ENCODE data around the gene TNIK. TPM values are rescaled to one million over a fixed set of nuclear protein-coding genes. Genes with fewer than 3 reads are reported as not detected.

TNIK gene
- total and polyA plus RNA-seq, 4 donors: 3.7 to 9.8 (median 5.2) TPM

GRCh38 chr3:171165983-171166382 lies 294.2 kb downstream of the TNIK start:
- DNase-seq (ENCODE audit: low spot score): no peak
- H3K9me3 ChIP-seq (ENCODE audit: control insufficient read depth in 4 of 4, low read length in 3 of 4): peaks cover 0 to 6% (median 3%) of the 10 kb centered on the region in 4 donors
- no peak overlapping the region for H3K27ac ChIP-seq (ENCODE audit: low read depth in 1 of 2, low read length in 2 of 2)
- TF ChIP-seq FOXA1 (IDR thresholded peaks at IDR 0.05) (no peak), SP1 (IDR thresholded peaks at IDR 0.05) (no peak), EGR1 (IDR thresholded peaks at IDR 0.05; ENCODE audit: low read depth in 2 of 2) (no peak)
- no peaks in the 10 kb centered on the region for H3K27me3 ChIP-seq (ENCODE audit: control insufficient read depth in 4 of 4, insufficient read depth in 4 of 4, low read length in 3 of 4)
- H3K4me1 ChIP-seq (ENCODE audit: control insufficient read depth in 4 of 4, insufficient read depth in 4 of 4, low read length in 3 of 4): peaks cover 0 to 19% (median 7%) of the 10 kb centered on the region in 4 donors
- WGBS: 94% methylated on average over 1 of the region's 1 CpG
- peaks cover 0 to 10% (median 3%) of the 10 kb centered on the region in 4 donors for H3K36me3 ChIP-seq (ENCODE audit: control insufficient read depth in 4 of 4, insufficient read depth in 3 of 4, low read depth in 1 of 4, low read length in 3 of 4)
- no peak overlapping the region for H3K4me3 ChIP-seq (ENCODE audit: low read depth in 1 of 3, low read length in 3 of 3)
- H3K9ac ChIP-seq (ENCODE audit: low read depth in 1 of 2, low read length in 2 of 2): no peak overlapping the region

DNA sequence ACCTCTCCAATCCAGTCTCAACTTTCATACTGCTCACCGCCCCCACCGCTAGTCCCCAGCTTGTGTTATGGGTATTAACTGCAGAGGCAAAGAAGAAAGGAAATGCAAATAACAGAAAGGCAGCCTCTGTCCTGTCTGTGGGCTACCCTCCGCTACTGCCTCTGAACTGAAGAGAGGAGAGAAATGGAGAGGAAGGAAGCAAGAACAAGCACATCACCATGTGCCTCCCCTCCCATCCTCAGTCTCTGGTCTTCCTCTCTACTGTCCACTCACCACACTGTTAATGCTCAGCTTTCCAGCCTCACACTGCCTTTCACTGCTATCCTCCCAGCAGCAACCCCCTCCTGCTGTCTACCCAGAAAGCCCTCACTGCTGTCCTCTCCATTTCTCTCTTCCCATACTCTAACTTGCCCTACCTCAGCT lies 294.7 kb downstream of the TNIK start:
- no peak for DNase-seq (ENCODE audit: low spot score)
- Histone ChIP-seq H3K9me3 (ENCODE audit: control insufficient read depth in 4 of 4, low read length in 3 of 4) (peaks cover 0 to 6% (median 3%) of the 10 kb centered on the region in 4 donors), H3K27me3 (ENCODE audit: control insufficient read depth in 4 of 4, insufficient read depth in 4 of 4, low read length in 3 of 4) (no peaks in the 10 kb centered on the region), H3K4me1 (ENCODE audit: control insufficient read depth in 4 of 4, insufficient read depth in 4 of 4, low read length in 3 of 4) (peaks cover 0 to 14% (median 2%) of the 10 kb centered on the region in 4 donors), H3K27ac (ENCODE audit: low read depth in 1 of 2, low read length in 2 of 2) (no peak overlapping the region), H3K36me3 (ENCODE audit: control insufficient read depth in 4 of 4, insufficient read depth in 3 of 4, low read depth in 1 of 4, low read length in 3 of 4) (peaks cover 0 to 10% (median 3%) of the 10 kb centered on the region in 4 donors), H3K4me3 (ENCODE audit: low read depth in 1 of 3, low read length in 3 of 3) (no peak overlapping the region), H3K9ac (ENCODE audit: low read depth in 1 of 2, low read length in 2 of 2) (no peak overlapping the region)
- no peak for TF ChIP-seq FOXA2 (IDR thresholded peaks at IDR 0.05)
- no peak for TF ChIP-seq EGR1 (IDR thresholded peaks at IDR 0.05; ENCODE audit: low read depth in 2 of 2)
- TF ChIP-seq ATF3 (IDR thresholded peaks at IDR 0.05): no peak
- WGBS: 98% methylated on average over 3 of the region's 3 CpGs

GRCh38 chr3:171164067-171164465 lies 296.1 kb downstream of the TNIK start:
- Histone ChIP-seq H3K9ac (ENCODE audit: low read depth in 1 of 2, low read length in 2 of 2) (no peak overlapping the region), H3K4me1 (ENCODE audit: control insufficient read depth in 4 of 4, insufficient read depth in 4 of 4, low read length in 3 of 4) (peaks cover 0 to 5% (median 0%) of the 10 kb centered on the region in 4 donors), H3K36me3 (ENCODE audit: control insufficient read depth in 4 of 4, insufficient read depth in 3 of 4, low read depth in 1 of 4, low read length in 3 of 4) (peaks cover 0 to 10% (median 4%) of the 10 kb centered on the region in 4 donors), H3K4me3 (ENCODE audit: low read depth in 1 of 3, low read length in 3 of 3) (no peak overlapping the region), H3K27me3 (ENCODE audit: control insufficient read depth in 4 of 4, insufficient read depth in 4 of 4, low read length in 3 of 4) (no peaks in the 10 kb centered on the region), H3K9me3 (ENCODE audit: control insufficient read depth in 4 of 4, low read length in 3 of 4) (peaks cover 0 to 6% (median 3%) of the 10 kb centered on the region in 4 donors), H3K27ac (ENCODE audit: low read depth in 1 of 2, low read length in 2 of 2) (no peak overlapping the region)
- DNase-seq (ENCODE audit: low spot score): no peak
- no peak for TF ChIP-seq SP1 (IDR thresholded peaks at IDR 0.05)
- TF ChIP-seq ATF3 (IDR thresholded peaks at IDR 0.05): no peak
- no peak for TF ChIP-seq HNF4A (conservative IDR thresholded peaks at IDR 0.05)
- no peak for TF ChIP-seq RAD21 (IDR thresholded peaks at IDR 0.05)
- no peak for TF ChIP-seq HNF4G (IDR thresholded peaks at IDR 0.05)
- no peak for TF ChIP-seq GABPA (IDR thresholded peaks at IDR 0.05 in 1 of 2, conservative IDR thresholded peaks at IDR 0.05 in 1 of 2)
- TF ChIP-seq JUND (IDR thresholded peaks at IDR 0.05): no peak
- TF ChIP-seq FOXA2 (IDR thresholded peaks at IDR 0.05): no peak
- no peak for TF ChIP-seq RXRA (IDR thresholded peaks at IDR 0.05)
- no peak for TF ChIP-seq TAF1 (conservative IDR thresholded peaks at IDR 0.05)
